Smooth muscle cell (in vitro differentiated cells): ENCODE data around the gene TSPAN15. TPM values are rescaled to one million over a fixed set of nuclear protein-coding genes. Genes with fewer than 3 reads are reported as not detected.

Experiments
- DNase-seq: peaks from one replicate; lab custom pipeline; 2025; ENCODE audit not compliant: unreplicated experiment; lab: John Stamatoyannopoulos, UW
- H2AFZ ChIP-seq: fragments of 200-600 bp; sonication (generic); 2 replicates; pipeline ENCODE4 v1.6.0; 2016; ENCODE audit warnings: antibody characterized with exemption, low read depth, mild to moderate bottlenecking
- H3F3A ChIP-seq: fragments of 200-600 bp; sonication (generic); 2 replicates; pipeline ENCODE4 v1.6.0; 2017; ENCODE audit warnings: antibody characterized with exemption, low read depth
- H3K27ac ChIP-seq: fragments of 200-600 bp; sonication (generic); 2 replicates; pipeline ENCODE4 v1.5.1; 2016; ENCODE audit warnings: low read depth, mild to moderate bottlenecking
- H3K27me3 ChIP-seq: fragments of 200-600 bp; sonication (generic); 2 replicates; pipeline ENCODE4 v1.6.1; 2016; ENCODE audit warnings: low read depth, mild to moderate bottlenecking
- H3K36me3 ChIP-seq: fragments of 200-600 bp; sonication (generic); 2 replicates; pipeline ENCODE4 v1.5.1; 2016; ENCODE audit warnings: low read depth
- H3K4me1 ChIP-seq: fragments of 200-600 bp; sonication (generic); 2 replicates; pipeline ENCODE4 v1.5.1; 2016; ENCODE audit warnings: low read depth
- H3K4me2 ChIP-seq: fragments of 200-600 bp; sonication (generic); 2 replicates; pipeline ENCODE4 v1.6.0; 2016; ENCODE audit warnings: mild to moderate bottlenecking
- H3K4me3 ChIP-seq: fragments of 200-600 bp; sonication (generic); 2 replicates; pipeline ENCODE4 v1.5.1; 2016; ENCODE audit warnings: mild to moderate bottlenecking
- H3K79me2 ChIP-seq: fragments of 200-600 bp; sonication (generic); 2 replicates; pipeline ENCODE4 v1.6.0; 2016; ENCODE audit warnings: low read depth, mild to moderate bottlenecking
- H3K9ac ChIP-seq: fragments of 200-600 bp; sonication (generic); 2 replicates; pipeline ENCODE4 v1.6.0; 2016; ENCODE audit warnings: low read depth
- H3K9me3 ChIP-seq: fragments of 200-600 bp; sonication (generic); replicated peaks from 2 replicates; pipeline ENCODE4 v1.5.1; 2016; ENCODE audit warnings: low read depth
- H4K20me1 ChIP-seq: fragments of 200-600 bp; sonication (generic); 2 replicates; pipeline ENCODE4 v1.6.0; 2016; ENCODE audit warnings: low read depth
- WGBS: methylation state at CpG from one replicate; pipeline ENCODE4 v1.1.7; 2016; ENCODE audit warnings: low lambda C conversion rate; 5-methylcytosine and 5-hydroxymethylcytosine counted together
- polyA plus RNA-seq: library from polyadenylated mRNA; unstranded; fragments of >200 nt; fragmentation: Nextera tagmentation; extraction: Ambion mirVana; gene quantifications from 2 replicates; pipeline ENCODE4 v1.2.1, GENCODE V29; 2016
- total RNA-seq: library from RNA; depleted of rRNA; stranded (reverse); fragments of >200 nt; gene quantifications from 2 replicates; pipeline ENCODE4 v1.2.3, GENCODE V29; 2014
- TF ChIP-seq, protein P1 (sequence below): fragments of 200-600 bp; sonication (generic); IDR thresholded peaks from 2 replicates; pipeline ENCODE4 v1.5.1; 2017; ENCODE audit warnings: borderline replicate concordance, mild to moderate bottlenecking, antibody characterized with exemption; ENCODE audit not compliant: insufficient read depth, poor library complexity, severe bottlenecking

The TSPAN15 gene
- total and polyA plus RNA-seq, 2 experiments from 2014 or later, result 113 to 249 TPM

DNA sequence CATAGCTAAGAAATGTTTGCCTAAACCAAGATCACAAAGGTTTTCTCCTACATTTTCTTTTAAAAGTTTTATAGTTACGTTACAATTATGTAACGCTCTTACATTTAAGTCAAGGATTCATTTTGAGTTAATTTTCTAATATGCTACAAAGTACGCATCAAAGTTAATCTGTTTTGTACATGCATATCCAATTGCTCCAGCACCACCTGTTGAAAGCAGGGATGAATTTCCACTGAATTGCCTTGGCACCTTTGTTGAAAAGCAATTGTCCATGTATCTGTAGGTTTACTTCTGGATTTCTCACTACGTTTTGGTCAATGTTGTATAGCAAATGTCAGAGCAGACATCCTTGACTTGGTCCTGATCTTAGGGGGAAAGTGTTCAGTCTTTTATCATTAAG is 62.4 kb downstream of the TSPAN15 start:
- peaks cover 14% of the 10 kb centered on the region for H4K20me1 ChIP-seq
- no peak for DNase-seq
- H3K27me3 ChIP-seq, result no peaks in the 10 kb centered on the region
- H3K27ac ChIP-seq, result no peak overlapping the region
- H3K4me3 ChIP-seq, result no peak overlapping the region
- H3K36me3 ChIP-seq, result peaks cover 10% of the 10 kb centered on the region
- H3K4me1 ChIP-seq, result no peaks in the 10 kb centered on the region
- H3K9ac ChIP-seq, result no peak overlapping the region
- no peak overlapping the region for H2AFZ ChIP-seq
- no peaks in the 10 kb centered on the region for H3K9me3 ChIP-seq
- TF ChIP-seq, protein P1, sequence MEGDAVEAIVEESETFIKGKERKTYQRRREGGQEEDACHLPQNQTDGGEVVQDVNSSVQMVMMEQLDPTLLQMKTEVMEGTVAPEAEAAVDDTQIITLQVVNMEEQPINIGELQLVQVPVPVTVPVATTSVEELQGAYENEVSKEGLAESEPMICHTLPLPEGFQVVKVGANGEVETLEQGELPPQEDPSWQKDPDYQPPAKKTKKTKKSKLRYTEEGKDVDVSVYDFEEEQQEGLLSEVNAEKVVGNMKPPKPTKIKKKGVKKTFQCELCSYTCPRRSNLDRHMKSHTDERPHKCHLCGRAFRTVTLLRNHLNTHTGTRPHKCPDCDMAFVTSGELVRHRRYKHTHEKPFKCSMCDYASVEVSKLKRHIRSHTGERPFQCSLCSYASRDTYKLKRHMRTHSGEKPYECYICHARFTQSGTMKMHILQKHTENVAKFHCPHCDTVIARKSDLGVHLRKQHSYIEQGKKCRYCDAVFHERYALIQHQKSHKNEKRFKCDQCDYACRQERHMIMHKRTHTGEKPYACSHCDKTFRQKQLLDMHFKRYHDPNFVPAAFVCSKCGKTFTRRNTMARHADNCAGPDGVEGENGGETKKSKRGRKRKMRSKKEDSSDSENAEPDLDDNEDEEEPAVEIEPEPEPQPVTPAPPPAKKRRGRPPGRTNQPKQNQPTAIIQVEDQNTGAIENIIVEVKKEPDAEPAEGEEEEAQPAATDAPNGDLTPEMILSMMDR, result no peak
- WGBS, result 87% methylated on average over 4 of the region's 4 CpGs
- H3F3A ChIP-seq, result no peaks in the 10 kb centered on the region
- H3K4me2 ChIP-seq, result no peak overlapping the region
- no peaks in the 10 kb centered on the region for H3K79me2 ChIP-seq

DNA sequence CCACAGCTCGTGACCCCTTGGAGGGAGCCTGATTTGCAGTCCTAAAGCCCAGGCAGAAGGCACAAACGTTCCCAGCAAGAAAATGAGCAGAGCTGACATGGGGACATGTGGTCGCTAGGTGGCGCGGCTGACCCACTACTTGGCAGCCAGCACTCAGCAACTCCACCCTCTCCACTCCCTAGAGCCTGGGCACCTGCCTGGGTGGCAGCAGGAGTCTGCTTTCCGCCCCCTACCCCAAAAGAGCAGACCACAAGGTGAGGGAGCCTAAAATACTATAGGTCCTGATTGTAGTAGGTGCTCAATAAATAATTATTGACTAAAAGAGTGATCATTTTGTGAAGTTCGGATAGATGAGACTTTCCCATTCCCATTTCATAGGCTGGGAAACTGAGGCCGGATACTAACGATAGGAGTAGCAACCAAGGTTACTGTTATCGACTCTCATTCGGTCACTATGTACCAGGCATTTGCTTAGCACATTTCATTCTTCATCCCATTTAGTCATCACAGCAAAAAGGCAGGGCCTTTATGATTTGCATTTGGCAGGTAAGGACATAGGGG is 64.5 kb downstream of the TSPAN15 start:
- no peak for DNase-seq
- H3K36me3 ChIP-seq, result peaks cover 10% of the 10 kb centered on the region
- H3F3A ChIP-seq, result no peaks in the 10 kb centered on the region
- no peak overlapping the region for H3K4me3 ChIP-seq
- H3K79me2 ChIP-seq, result no peaks in the 10 kb centered on the region
- H4K20me1 ChIP-seq, result peaks cover 14% of the 10 kb centered on the region
- H3K4me1 ChIP-seq, result no peaks in the 10 kb centered on the region
- H3K27ac ChIP-seq, result no peak overlapping the region
- WGBS, result 21% methylated on average over 11 of the region's 11 CpGs
- no peak overlapping the region for H3K9ac ChIP-seq
- H2AFZ ChIP-seq, result no peak overlapping the region
- TF ChIP-seq, protein P1, result peak; percentile 73
- no peaks in the 10 kb centered on the region for H3K27me3 ChIP-seq
- H3K9me3 ChIP-seq, result no peaks in the 10 kb centered on the region
- H3K4me2 ChIP-seq, result no peak overlapping the region

DNA sequence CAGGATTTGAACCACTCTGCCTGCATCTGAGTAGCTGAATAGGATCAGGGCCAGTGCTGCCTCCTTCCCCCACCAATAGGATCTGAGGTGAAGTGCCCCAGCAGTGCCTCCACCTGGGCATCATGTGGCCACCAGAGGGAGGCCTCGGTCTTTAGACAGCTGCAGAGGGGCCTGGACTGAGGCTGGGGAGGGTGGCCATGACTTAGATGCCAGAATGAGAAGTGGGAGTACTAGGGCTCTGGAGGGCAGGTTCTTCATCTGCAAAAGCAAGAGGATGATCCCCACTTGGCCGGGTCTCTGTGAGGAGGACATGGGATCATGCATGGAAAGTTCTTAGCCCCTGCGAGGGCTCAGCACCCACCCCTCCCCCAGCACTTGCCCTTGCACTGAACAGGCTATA is 65.1 kb downstream of the TSPAN15 start:
- Histone ChIP-seq H4K20me1 (peaks cover 14% of the 10 kb centered on the region), H3K27me3 (no peaks in the 10 kb centered on the region), H3K4me1 (no peaks in the 10 kb centered on the region), H2AFZ (no peak overlapping the region), H3K27ac (no peak overlapping the region), H3K4me3 (no peak overlapping the region), H3K36me3 (peaks cover 10% of the 10 kb centered on the region), H3K9me3 (no peaks in the 10 kb centered on the region), H3K9ac (no peak overlapping the region), H3K79me2 (no peaks in the 10 kb centered on the region), H3K4me2 (no peak overlapping the region), H3F3A (no peaks in the 10 kb centered on the region)
- TF ChIP-seq, protein P1, result no peak
- DNase-seq, result no peak
- WGBS, result 42% methylated on average over 3 of the region's 3 CpGs

DNA sequence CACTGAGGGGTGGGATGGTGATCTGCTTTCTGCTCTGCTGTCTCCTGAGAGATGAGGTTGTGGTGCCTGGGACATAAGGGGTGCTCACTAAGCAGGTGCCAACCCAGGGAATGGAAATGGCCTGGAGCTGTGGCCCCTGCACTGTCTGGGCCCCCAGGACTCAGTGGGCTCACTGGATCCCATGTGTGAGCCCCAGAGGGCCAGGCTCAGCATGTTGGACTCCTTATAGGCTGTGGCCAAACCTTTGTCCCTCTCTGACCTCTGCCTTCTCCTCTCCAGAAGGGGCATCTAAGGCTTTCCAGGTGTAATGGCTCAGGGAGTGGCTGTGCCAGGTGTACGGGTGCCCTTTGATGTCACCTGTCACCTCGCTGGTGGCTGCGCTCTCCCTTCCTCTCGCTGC is 65.5 kb downstream of the TSPAN15 start:
- TF ChIP-seq, protein P1, result no peak
- 94% methylated on average over 4 of the region's 4 CpGs for WGBS

More for the DNA sequence above, 65.5 kb downstream of the TSPAN15 start:
- H3K79me2 ChIP-seq, result no peaks in the 10 kb centered on the region
- no peak overlapping the region for H3K9ac ChIP-seq
- no peak overlapping the region for H3K4me2 ChIP-seq
- no peak overlapping the region for H3K27ac ChIP-seq
- H3K4me1 ChIP-seq, result no peaks in the 10 kb centered on the region
- peaks cover 10% of the 10 kb centered on the region for H3K36me3 ChIP-seq
- H3F3A ChIP-seq, result no peaks in the 10 kb centered on the region
- no peak for DNase-seq
- H3K27me3 ChIP-seq, result no peaks in the 10 kb centered on the region
- peaks cover 14% of the 10 kb centered on the region for H4K20me1 ChIP-seq
- no peak overlapping the region for H3K4me3 ChIP-seq
- H2AFZ ChIP-seq, result no peak overlapping the region
- no peaks in the 10 kb centered on the region for H3K9me3 ChIP-seq
